GM23248 (cell line): ENCODE measurements around the gene CRELD2.

Source experiments
- EZH2 ChIP-seq: fragments of 200-600 bp; sonication (generic); IDR thresholded peaks from 2 replicates; pipeline ENCODE4 v1.6.1; 2018; ENCODE audit warnings: antibody characterized with exemption, mild to moderate bottlenecking; ENCODE audit not compliant: insufficient read depth, poor library complexity, severe bottlenecking
- EZH2phosphoT487 ChIP-seq: fragments of 200-600 bp; sonication (generic); IDR thresholded peaks from 2 replicates; pipeline ENCODE4 v1.6.1; 2018; ENCODE audit warnings: antibody characterized with exemption, moderate library complexity, mild to moderate bottlenecking, low read depth; ENCODE audit not compliant: insufficient read depth

DNA sequence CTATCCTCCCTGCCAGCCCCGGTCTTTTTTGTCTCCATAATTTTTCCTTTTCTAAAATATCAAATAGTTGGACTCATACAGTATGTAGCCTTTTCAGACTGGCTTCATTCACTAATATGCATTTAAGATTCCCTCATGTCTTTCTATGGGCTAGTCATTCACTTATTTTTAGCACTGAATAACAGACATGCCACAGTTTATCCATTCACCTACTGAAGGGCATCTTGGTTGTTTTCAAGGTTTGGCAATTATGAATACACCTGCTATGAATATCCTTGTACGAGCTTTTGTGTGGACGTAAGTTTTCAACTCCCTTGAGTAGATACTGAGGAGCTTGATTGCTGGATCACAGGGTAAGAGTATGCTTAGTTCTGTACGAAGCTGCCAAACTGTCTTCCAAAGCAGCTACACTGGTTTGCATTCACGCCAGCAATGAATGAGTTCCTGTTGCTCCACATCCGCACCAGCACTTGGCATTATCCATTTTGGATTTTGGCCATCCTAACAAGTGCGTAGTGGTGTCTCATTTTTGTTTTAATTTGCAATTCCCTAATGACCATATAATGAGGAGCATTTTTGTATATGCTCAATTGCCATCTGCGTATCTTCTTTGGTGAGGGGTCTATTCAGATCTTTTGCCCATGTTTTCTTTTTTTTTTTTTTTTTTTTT is 21.3 kb upstream of the CRELD2 start:
- TF ChIP-seq EZH2, result no peak
- TF ChIP-seq EZH2phosphoT487, result no peak
